HepG2 (cell line): ENCODE measurements around the gene ANKRD13D. TPM values are rescaled to one million over a fixed set of nuclear protein-coding genes. Genes with fewer than 3 reads are reported as not detected.
A peak's percentile ranks its signal among the peaks of the same experiment; 100 is the strongest.

Source experiments
- ATAC-seq: fragments of 200-7000 bp; cut with Tn5 transposase; 3 replicates; pipeline ENCODE4 v1.9.1; 2020; ENCODE audit warnings: mild to moderate bottlenecking, moderate library complexity
- BruUV-seq: library from RNA; stranded (reverse); fragments of 400-500 nt; replicated peaks from 2 replicates; lab custom pipeline; 2021; lab: Mats Ljungman, UMichigan
- CTCF ChIA-PET: fragments of 300-600 bp; formaldehyde crosslinking; extraction: SDS; loops from one replicate; lab custom pipeline; 2021; ENCODE audit warnings: low total read pairs, inconsistent platforms, low intra/inter-chr PET ratio; lab: Yijun Ruan, JAX
- POLR2A ChIA-PET: fragments of 350-600 bp; sonication (Branson Sonifier 250); formaldehyde crosslinking; loops from one replicate; lab custom pipeline; 2020; ENCODE audit warnings: antibody characterized with exemption, inconsistent platforms; lab: Yijun Ruan, JAX
- DNase-seq: peaks from one replicate; pipeline ENCODE4 v3.0.0-alpha.2; 2015; ENCODE audit warnings: low spot score
- FAIRE-seq: peaks from 3 replicates; lab custom pipeline; 2011; peaks lifted over from hg19 to GRCh38; lab: Jason Lieb, UNC
- H2AFZ ChIP-seq: one replicate; pipeline ENCODE4 v1.6.1; 2011; ENCODE audit warnings: low read length, inconsistent platforms
- H3K27ac ChIP-seq: fragments of 300-600 bp; 3 replicates; pipeline ENCODE4 v1.8.0; 2011; ENCODE audit warnings: mixed run types, mild to moderate bottlenecking, mixed read lengths, low read length, inconsistent platforms; ENCODE audit not compliant: insufficient read depth; ENCODE audit errors: extremely low read length
- H3K27me3 ChIP-seq, 2 experiments: fragments of 200-600 bp in 1 of 2; 2 replicates in 1 of 2; 3 replicates in 1 of 2; pipeline versions ENCODE4 v1.6.0 to v1.8.0; 2011; ENCODE audit warnings: low read length in 2 of 2, mild to moderate bottlenecking in 2 of 2, moderate library complexity in 2 of 2, inconsistent platforms in 1 of 2; ENCODE audit not compliant: insufficient read depth in 2 of 2, control insufficient read depth in 1 of 2
- H3K36me3 ChIP-seq, 2 experiments: fragments of 200-600 bp in 1 of 2; replicated peaks in 1 of 2; 2 replicates in 1 of 2; 3 replicates in 1 of 2; pipeline versions ENCODE4 v1.5.1 to v1.8.0; 2011; ENCODE audit warnings: low read length in 2 of 2, inconsistent platforms in 1 of 2; ENCODE audit not compliant: insufficient read depth in 2 of 2, control insufficient read depth in 1 of 2
- H3K4me1 ChIP-seq: 2 replicates; pipeline ENCODE4 v1.5.1; 2012; ENCODE audit warnings: low read length, inconsistent platforms; ENCODE audit not compliant: insufficient read depth
- H3K4me2 ChIP-seq: 2 replicates; pipeline ENCODE4 v1.6.0; 2011; ENCODE audit warnings: low read depth, low read length, inconsistent platforms
- H3K4me3 ChIP-seq, 3 experiments: fragments of 200-600 bp in 1 of 3; sonication (generic), shearing (Covaris generic) in 1 of 3; replicated peaks in 1 of 3; 2 replicates each; pipeline ENCODE4 v1.5.1; 2011 to 2016; ENCODE audit warnings: low read length in 3 of 3, inconsistent platforms in 2 of 3, low read depth in 2 of 3, mild to moderate bottlenecking in 2 of 3, control low read depth in 1 of 3, mixed read lengths in 1 of 3; ENCODE audit not compliant: insufficient read depth in 1 of 3
- H3K79me2 ChIP-seq: one replicate; pipeline ENCODE4 v1.6.1; 2011; ENCODE audit warnings: low read length, inconsistent platforms; ENCODE audit not compliant: insufficient read depth
- H3K9ac ChIP-seq: 2 replicates; pipeline ENCODE4 v1.6.0; 2011; ENCODE audit warnings: mild to moderate bottlenecking, low read depth, low read length, inconsistent platforms; ENCODE audit not compliant: insufficient read depth
- H3K9me3 ChIP-seq: 2 replicates; pipeline ENCODE4 v1.5.1; 2012; ENCODE audit warnings: mild to moderate bottlenecking, low read length
- H4K20me1 ChIP-seq: 2 replicates; pipeline ENCODE4 v1.6.0; 2011; ENCODE audit warnings: inconsistent platforms, mild to moderate bottlenecking, low read length, moderate library complexity; ENCODE audit not compliant: insufficient read depth
- HMG20A ChIP-seq: IDR thresholded peaks from 2 replicates; pipeline ENCODE4 v1.6.1; 2016; ENCODE audit warnings: borderline replicate concordance
- NFIC ChIP-seq: IDR thresholded peaks from 2 replicates; pipeline ENCODE4 v1.6.1; 2012; ENCODE audit warnings: mild to moderate bottlenecking, low read length, inconsistent platforms
- RBM39 ChIP-seq: fragments of 200-400 bp; formaldehyde crosslinking; IDR thresholded peaks from one replicate; pipeline ENCODE4 v1.6.1; 2018; ENCODE audit warnings: antibody characterized with exemption, mild to moderate bottlenecking, low read depth, low read length; ENCODE audit not compliant: poor library complexity, severe bottlenecking
- TBP ChIP-seq: sonication (generic); formaldehyde crosslinking; IDR thresholded peaks from 2 replicates; pipeline ENCODE4 v1.5.0; 2020; ENCODE audit warnings: missing genetic modification reagents
- ZNF552 ChIP-seq: sonication (generic); formaldehyde crosslinking; IDR thresholded peaks from 2 replicates; pipeline ENCODE4 v1.9.0; 2022; ENCODE audit warnings: missing genetic modification reagents, mild to moderate bottlenecking, borderline replicate concordance
- WGBS: methylation state at CpG from one replicate; pipeline ENCODE4 v1.1.6; 2017; ENCODE audit warnings: low lambda C conversion rate; 5-methylcytosine and 5-hydroxymethylcytosine counted together
- in situ Hi-C: cut with HindIII; loops from 2 replicates; pipeline ENCODE4 v1.10.0; 2017; ENCODE audit warnings: low pct_unique_long_range_greater_than_20kb; ENCODE audit not compliant: extremely low pct_ligation_motif_present
- intact Hi-C: fragments of 100-400 bp; cut with micrococcal nuclease; formaldehyde crosslinking; loops from one replicate; pipeline ENCODE4 v1.10.0; 2022; ENCODE audit not compliant: unreplicated experiment
- polyA plus RNA-seq, 8 experiments: library from polyadenylated mRNA; depleted of rRNA in 3 of 8; stranded (reverse) in 7 of 8; unstranded in 1 of 8; fragments of >200 nt; fragmentation: Illumina TruSeq in 4 of 8; extraction: Trizol in 4 of 8; gene quantifications; 2 replicates each; pipeline versions ENCODE4 v1.2.1 to v1.2.3, GENCODE V29; 2011 to 2016; ENCODE audit warnings: low read depth in 4 of 8, missing spikeins in 1 of 8, mixed read lengths in 1 of 8; ENCODE audit not compliant: insufficient read depth in 1 of 8
- total RNA-seq, 5 experiments: library from RNA; depleted of rRNA; stranded (reverse); fragments of >200 nt; fragmentation: Illumina TruSeq; extraction: Trizol; gene quantifications; 2 replicates each; pipeline ENCODE4 v1.2.3, GENCODE V29; 2016; ENCODE audit warnings: low read depth in 1 of 5
- TF ChIP-seq, protein P1 (sequence below): sonication (generic); formaldehyde crosslinking; IDR thresholded peaks from 2 replicates; pipeline ENCODE4 v1.4.0; 2020; ENCODE audit warnings: mild to moderate bottlenecking, missing genetic modification reagents
- TF ChIP-seq, protein P2 (sequence below): IDR thresholded peaks from 2 replicates; pipeline ENCODE4 v1.6.1; 2016; ENCODE audit warnings: missing compliant biosample characterization, missing genetic modification reagents, borderline replicate concordance

ANKRD13D gene
- total and polyA plus RNA-seq, 2 of the 13 experiments (the other 11 are each of a cell fraction or from before 2014, with no cell fraction given): 18.6 to 27.3 TPM

DNA sequence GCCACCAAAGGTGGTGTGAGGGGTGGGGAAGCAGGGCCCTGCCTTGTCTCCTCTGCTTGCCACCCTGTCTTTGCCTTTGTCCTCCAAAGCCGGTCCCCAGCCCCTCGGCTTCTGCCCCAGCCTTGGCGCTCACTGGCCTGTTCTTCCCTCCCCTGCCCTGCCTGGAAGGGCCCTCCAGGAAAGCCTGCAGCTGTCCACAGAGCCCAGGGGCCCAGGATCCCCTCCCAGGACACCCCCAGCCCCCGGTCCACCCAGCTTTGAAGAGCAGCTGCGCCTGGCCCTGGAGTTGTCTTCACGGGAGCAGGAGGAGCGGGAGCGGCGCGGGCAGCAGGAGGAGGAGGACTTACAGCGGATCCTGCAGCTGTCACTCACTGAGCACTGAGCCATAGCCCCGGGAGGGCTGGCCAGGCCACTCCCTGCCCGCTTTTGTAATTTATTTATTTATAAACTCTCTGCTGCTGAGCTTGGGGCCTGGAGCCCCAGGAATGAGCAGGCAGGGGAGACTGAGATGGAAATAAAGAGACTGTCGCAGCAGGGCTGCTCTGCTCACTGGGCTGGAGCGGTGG lies 12.9 kb downstream of the ANKRD13D start:
- Histone ChIP-seq H4K20me1 (no peaks in the 10 kb centered on the region), H3K9me3 (no peaks in the 10 kb centered on the region), H3K36me3 (peaks cover 8 to 28% of the 10 kb centered on the region in 2 experiments; a peak in 4 of 5 replicates), H3K4me3 (0 out of 6 replicates have a peak overlapping the region, but pooled peaks of 1 of the 3 experiments have one; percentile 90), H3K79me2 (peaks cover 5% of the 10 kb centered on the region), H2AFZ (no peak overlapping the region), H3K27ac (peak overlapping the region; percentile 52), H3K4me1 (peaks cover 20% of the 10 kb centered on the region), H3K9ac (no peak overlapping the region), H3K27me3 (no peaks in the 10 kb centered on the region), H3K4me2 (peak overlapping the region; percentile 82)
- CTCF ChIA-PET: no interaction called here
- 77% methylated on average over 10 of the region's 15 CpGs for WGBS
- no TSS peak for BruUV-seq
- in situ Hi-C loops (no loop called here), intact Hi-C loops (loop anchor here (5.0 kb wide), 1 partner anchor 40 kb away; no protein-coding TSS in a partner anchor)
- FAIRE-seq: no peak
- TF ChIP-seq NFIC (no peak), HMG20A (CRISPR knock-in tag) (no peak), RBM39 (peak; percentile 6), TBP (CRISPR knock-in tag) (no peak), ZNF552 (CRISPR knock-in tag) (no peak)
- TF ChIP-seq, protein P1, sequence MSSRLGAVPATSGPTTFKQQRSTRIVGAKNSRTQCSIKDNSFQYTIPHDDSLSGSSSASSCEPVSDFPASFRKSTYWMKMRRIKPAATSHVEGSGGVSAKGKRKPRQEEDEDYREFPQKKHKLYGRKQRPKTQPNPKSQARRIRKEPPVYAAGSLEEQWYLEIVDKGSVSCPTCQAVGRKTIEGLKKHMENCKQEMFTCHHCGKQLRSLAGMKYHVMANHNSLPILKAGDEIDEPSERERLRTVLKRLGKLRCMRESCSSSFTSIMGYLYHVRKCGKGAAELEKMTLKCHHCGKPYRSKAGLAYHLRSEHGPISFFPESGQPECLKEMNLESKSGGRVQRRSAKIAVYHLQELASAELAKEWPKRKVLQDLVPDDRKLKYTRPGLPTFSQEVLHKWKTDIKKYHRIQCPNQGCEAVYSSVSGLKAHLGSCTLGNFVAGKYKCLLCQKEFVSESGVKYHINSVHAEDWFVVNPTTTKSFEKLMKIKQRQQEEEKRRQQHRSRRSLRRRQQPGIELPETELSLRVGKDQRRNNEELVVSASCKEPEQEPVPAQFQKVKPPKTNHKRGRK (CRISPR knock-in tag): no peak
- TF ChIP-seq, protein P2, sequence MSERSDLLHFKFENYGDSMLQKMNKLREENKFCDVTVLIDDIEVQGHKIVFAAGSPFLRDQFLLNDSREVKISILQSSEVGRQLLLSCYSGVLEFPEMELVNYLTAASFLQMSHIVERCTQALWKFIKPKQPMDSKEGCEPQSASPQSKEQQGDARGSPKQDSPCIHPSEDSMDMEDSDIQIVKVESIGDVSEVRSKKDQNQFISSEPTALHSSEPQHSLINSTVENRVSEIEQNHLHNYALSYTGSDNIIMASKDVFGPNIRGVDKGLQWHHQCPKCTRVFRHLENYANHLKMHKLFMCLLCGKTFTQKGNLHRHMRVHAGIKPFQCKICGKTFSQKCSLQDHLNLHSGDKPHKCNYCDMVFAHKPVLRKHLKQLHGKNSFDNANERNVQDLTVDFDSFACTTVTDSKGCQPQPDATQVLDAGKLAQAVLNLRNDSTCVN: no peak
- POLR2A ChIA-PET: interaction anchor here (1.4 to 3.8 kb wide), 6 partner anchors 10 to 62 kb away, joined by 6 to 66 read pairs (median 11); partner anchors contain the start of genes ANKRD13D and POLD4
- ATAC-seq: no peak
- DNase-seq: no peak
